ENCODE results near the gene SFTPA2.
"Not testable (repeated sequence)": the region's sequence is repeated elsewhere in the genome, so short reads cannot be mapped to it uniquely, and the experiment has no call there.

The SFTPA2 gene

DNA sequence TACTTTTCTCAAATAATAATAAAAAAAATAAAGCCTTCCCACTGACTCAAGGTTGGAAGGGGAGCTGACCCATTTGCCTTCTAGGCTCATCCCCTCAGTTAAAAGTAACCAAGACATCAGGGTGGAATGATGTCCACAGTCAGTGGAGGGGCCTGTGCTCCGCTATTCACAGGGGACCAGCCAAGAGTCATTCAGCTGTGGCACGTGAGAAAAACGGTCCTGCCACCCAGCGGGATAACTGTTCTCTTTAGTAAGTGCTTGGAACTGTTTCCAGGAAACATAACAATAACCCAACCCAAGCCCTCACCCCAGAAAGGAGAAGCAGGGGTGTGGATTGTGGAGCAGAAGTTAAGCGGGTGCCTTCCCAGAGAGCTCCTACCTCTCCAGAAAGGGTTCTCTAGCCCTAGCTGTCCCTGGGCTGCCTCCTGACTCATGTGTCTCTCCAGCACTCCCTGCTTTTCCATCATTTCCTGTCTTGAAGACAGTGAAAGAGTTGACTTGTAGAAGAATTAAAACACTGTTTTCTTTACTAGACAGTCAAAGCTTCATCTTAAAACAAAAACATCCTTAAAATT is 50.2 kb downstream of the SFTPA2 start:
- not testable (repeated sequence) for DNase-seq

GRCh38 chr10:79509306-79509933 is 50.8 kb downstream of the SFTPA2 start:
- DNase-seq, result not testable (repeated sequence)

- DNase-seq, result not testable (repeated sequence)
These were observed 52.0 kb downstream of the SFTPA2 start for GRCh38 chr10:79508245-79508644.

DNA sequence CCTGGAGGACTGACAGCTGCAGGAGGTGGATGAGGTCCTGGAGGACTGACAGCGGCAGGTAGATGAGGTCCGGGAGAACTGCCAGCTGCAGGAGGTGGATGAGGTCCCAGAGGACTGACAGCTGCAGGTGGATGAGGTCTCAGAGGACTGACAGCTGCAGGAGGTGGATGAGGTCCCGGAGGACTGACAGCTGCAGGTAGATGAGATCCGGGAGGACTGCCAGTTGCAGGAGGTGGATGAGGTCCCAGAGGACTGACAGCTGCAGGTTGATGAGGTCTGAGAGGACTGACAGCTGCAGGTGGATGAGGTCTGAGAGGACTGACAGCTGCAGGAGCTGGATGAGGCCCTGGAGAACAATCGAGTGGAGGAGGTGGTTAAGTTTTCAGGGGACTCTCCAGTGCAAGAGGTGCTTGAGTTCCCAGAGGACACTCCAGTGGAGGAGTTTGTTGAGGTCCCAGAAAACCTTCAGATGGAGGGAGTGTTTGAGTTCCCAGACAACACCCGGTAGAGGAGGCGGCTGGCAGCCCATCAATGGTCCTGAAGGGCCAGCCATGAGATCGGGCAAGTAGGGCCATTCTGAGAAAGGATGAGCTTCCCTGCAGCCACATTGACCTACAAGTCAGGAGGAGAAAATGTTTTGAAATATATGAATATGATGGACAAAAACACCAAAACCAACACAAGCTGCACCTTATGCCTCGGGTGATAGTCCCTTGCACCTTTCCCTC is 52.6 kb downstream of the SFTPA2 start:
- DNase-seq, result no peak

Measured in activated T-cell treated with anti-CD3 and anti-CD28 coated beads, Interleukin-2, amount 50 U/mL, for 48 hours (primary cell).